SK-N-SH treated with all-trans-retinoic acid at 6 μM for 48 hours (cell line): ENCODE results near the gene PTPRD.

Experiments
- ARNTL ChIP-seq: fragments of 450-650 bp; formaldehyde crosslinking; IDR thresholded peaks from 2 replicates; pipeline ENCODE4 v1.5.0; 2020; ENCODE audit warnings: low read depth, mild to moderate bottlenecking, moderate library complexity, borderline replicate concordance
- PATZ1 ChIP-seq: fragments of 250-450 bp; sonication (Bioruptor Pico); IDR thresholded peaks from 2 replicates; pipeline ENCODE4 v1.8.0; 2020; ENCODE audit warnings: mild to moderate bottlenecking, moderate library complexity, borderline replicate concordance
- PPARA ChIP-seq: fragments of 250-450 bp; sonication (Bioruptor Pico); IDR thresholded peaks from 2 replicates; pipeline ENCODE4 v1.5.0; 2020; ENCODE audit warnings: mild to moderate bottlenecking, borderline replicate concordance
- ZFP30 ChIP-seq: fragments of 450-650 bp; formaldehyde crosslinking; IDR thresholded peaks from 2 replicates; pipeline ENCODE4 v1.5.0; 2022; ENCODE audit warnings: mild to moderate bottlenecking, moderate library complexity
- ZNF565 ChIP-seq: fragments of 450-650 bp; formaldehyde crosslinking; conservative IDR thresholded peaks from 2 replicates; pipeline ENCODE4 v1.5.0; 2020; ENCODE audit warnings: low read depth, mild to moderate bottlenecking, moderate library complexity
- ZNF8 ChIP-seq: fragments of 450-650 bp; formaldehyde crosslinking; IDR thresholded peaks from 2 replicates; pipeline ENCODE4 v1.5.0; 2020; ENCODE audit warnings: mild to moderate bottlenecking, moderate library complexity

GRCh38 chr9:10272830-10273229 lies 340.0 kb downstream of the PTPRD start:
- TF ChIP-seq ZNF565 (CRISPR knock-in tag) (no peak), PATZ1 (CRISPR knock-in tag) (no peak), ZNF8 (CRISPR knock-in tag) (no peak), ARNTL (no peak), ZFP30 (no peak), PPARA (CRISPR knock-in tag) (no peak)
